BJ (cell line): ENCODE data around the gene MLC1. TPM values are rescaled to one million over a fixed set of nuclear protein-coding genes. Genes with fewer than 3 reads are reported as not detected.

ENCODE experiments used
- CTCF ChIA-PET: fragments of 350-600 bp; formaldehyde crosslinking; extraction: SDS; loops from one replicate; lab custom pipeline; 2021; ENCODE audit warnings: antibody characterized with exemption, inconsistent platforms; lab: Yijun Ruan, JAX
- POLR2A ChIA-PET: fragments of 300-600 bp; sonication (Branson Sonifier 250); formaldehyde crosslinking; extraction: SDS; loops from one replicate; lab custom pipeline; 2021; ENCODE audit warnings: antibody characterized with exemption; lab: Charles Lee
- DNase-seq: peaks from one replicate; pipeline ENCODE4 v3.0.0-alpha.2; 2011; ENCODE audit warnings: low read depth
- H3K27me3 ChIP-seq: 2 replicates; pipeline ENCODE4 v1.6.0; 2011; ENCODE audit warnings: low read length; ENCODE audit not compliant: control insufficient read depth, insufficient read depth
- H3K36me3 ChIP-seq: 2 replicates; pipeline ENCODE4 v1.5.1; 2011; ENCODE audit warnings: low read length; ENCODE audit not compliant: control insufficient read depth, insufficient read depth
- H3K4me3 ChIP-seq: 2 replicates; pipeline ENCODE4 v1.5.1; 2011; ENCODE audit warnings: low read depth, mild to moderate bottlenecking, control low read depth, low read length
- polyA plus RNA-seq: library from polyadenylated mRNA; depleted of rRNA; stranded (reverse); fragments of >200 nt; gene quantifications from 2 replicates; pipeline ENCODE4 v1.2.3, GENCODE V29; 2011
- TF ChIP-seq, protein P1 (sequence below): IDR thresholded peaks from 2 replicates; pipeline ENCODE4 v1.5.1; 2011; ENCODE audit warnings: low read depth, mild to moderate bottlenecking, control low read depth, inconsistent platforms, low read length, moderate library complexity; ENCODE audit not compliant: insufficient read depth

MLC1 gene
- polyA plus RNA-seq, 1 experiment: 0.15 TPM

DNA sequence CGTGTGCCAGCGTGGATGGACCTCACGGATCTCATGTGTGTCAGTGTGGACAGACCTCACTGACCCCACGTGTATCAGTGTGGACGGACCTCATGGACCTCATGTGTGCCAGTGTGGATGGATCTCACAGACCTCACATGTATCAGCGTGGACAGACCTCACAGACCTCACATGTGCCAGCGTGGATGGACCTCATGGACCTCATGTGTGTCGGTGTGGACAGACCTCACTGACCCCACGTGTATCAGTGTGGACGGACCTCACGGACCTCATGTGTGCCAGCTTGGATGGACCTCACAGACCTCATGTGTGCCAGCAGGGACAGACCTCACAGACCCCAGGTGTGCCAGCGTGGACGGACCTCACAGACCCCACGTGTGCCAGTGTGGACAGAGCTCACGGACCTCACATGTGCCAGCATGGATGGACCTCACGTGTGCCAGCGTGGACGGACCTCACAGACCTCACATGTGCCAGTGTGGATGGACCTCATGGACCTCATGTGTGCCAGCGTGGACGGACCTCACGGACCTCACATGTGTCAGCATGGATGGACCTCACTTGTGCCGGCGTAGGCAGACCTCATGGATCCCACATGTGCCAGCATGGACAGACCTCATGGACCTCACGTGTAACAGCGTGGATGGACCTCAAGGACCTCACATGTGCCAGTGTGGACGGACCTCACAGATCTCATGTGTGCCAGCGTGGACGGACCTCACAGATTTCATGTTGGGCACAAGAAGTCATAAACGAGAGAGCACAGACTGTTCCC is 45.4 kb downstream of the MLC1 start:
- no peaks in the 10 kb centered on the region for H3K36me3 ChIP-seq
- TF ChIP-seq, protein P1, sequence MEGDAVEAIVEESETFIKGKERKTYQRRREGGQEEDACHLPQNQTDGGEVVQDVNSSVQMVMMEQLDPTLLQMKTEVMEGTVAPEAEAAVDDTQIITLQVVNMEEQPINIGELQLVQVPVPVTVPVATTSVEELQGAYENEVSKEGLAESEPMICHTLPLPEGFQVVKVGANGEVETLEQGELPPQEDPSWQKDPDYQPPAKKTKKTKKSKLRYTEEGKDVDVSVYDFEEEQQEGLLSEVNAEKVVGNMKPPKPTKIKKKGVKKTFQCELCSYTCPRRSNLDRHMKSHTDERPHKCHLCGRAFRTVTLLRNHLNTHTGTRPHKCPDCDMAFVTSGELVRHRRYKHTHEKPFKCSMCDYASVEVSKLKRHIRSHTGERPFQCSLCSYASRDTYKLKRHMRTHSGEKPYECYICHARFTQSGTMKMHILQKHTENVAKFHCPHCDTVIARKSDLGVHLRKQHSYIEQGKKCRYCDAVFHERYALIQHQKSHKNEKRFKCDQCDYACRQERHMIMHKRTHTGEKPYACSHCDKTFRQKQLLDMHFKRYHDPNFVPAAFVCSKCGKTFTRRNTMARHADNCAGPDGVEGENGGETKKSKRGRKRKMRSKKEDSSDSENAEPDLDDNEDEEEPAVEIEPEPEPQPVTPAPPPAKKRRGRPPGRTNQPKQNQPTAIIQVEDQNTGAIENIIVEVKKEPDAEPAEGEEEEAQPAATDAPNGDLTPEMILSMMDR: no peak
- no peak for DNase-seq
- no peak overlapping the region for H3K4me3 ChIP-seq
- POLR2A ChIA-PET: no interaction called here
- CTCF ChIA-PET: interaction anchor here (1.1 kb wide), 1 partner anchor 9 kb away, joined by 3 read pairs; no protein-coding TSS in a partner anchor
- H3K27me3 ChIP-seq: no peaks in the 10 kb centered on the region

DNA sequence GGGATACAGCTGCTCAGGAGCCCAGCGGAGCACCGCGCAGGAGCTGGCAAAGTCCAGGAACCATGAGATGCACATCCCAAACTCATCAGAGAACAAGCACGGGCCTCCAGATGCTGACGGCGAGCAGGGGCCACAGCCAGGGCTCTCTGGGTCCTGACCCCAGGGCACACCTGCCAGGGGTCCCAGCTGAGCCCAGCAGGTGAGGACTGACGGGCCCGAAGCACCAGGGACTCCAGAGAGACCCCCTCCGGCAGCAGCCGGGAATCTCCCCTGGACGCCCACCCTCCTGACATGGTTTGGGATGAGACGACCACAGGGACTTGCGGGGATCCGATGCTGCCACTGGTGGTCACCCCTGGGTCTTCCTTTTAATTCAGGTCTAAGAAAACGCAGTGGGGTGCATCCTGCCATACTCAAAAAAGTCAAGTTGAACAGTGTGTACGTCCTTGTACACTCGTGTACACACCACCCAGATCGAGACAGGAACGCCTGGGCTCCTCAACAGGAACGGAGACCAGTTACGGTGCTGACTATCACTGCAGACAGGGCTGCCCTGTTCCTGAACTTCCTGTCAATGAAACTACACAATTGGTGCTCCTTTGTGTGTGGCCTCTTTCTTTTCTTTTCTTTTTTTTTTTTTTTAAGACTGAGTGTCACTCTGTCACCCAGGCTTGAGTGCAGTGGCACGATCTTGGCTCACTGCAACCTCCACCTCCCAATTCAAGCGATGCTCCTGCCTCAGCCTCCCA is 49.1 kb downstream of the MLC1 start:
- CTCF ChIA-PET: interaction anchor here (1.4 kb wide), 1 partner anchor 106 kb away, joined by 6 read pairs; no protein-coding TSS in a partner anchor
- Histone ChIP-seq H3K4me3 (no peak overlapping the region), H3K27me3 (no peaks in the 10 kb centered on the region), H3K36me3 (no peaks in the 10 kb centered on the region)
- TF ChIP-seq, protein P1: no peak
- no peak for DNase-seq
- POLR2A ChIA-PET: interaction anchor here (0.5 to 0.6 kb wide), 2 partner anchors 66 to 87 kb away, joined by 4 to 10 read pairs; no protein-coding TSS in a partner anchor

DNA sequence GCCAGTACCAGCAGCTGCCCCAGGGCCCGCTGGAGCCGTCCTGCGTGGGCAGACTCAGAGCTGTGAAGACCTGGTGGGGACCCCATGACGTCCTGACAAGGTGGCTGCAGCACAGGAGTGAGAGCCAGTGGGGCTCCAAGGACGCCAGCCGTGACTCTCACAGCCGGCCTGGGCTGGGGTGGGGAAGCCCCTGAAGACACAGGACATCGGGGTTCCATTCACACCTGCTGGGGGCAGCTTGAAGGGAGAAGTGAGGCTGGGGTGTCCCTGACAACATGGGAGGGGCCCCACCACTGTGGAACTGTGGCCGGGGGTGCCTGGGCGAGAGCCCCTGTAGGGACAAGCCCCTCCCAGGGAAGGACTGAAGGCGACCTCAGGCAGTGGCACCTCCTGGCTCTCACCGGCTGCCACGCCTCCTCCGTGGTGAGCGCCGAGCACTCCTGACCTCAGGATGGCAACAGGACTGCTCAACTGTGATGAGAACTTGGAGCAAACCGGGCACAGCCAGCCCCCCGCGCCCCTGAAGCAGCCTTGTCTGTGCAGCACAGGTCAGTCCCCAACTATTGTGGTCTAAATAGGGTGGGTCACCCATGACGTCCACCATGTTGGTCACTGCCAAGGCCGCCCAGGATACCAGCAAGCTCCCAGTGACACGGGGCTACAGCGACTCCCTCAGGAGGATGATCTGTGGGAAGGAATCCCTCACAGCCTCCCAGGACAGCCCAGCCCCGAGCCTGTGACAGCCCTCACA is 49.9 kb downstream of the MLC1 start:
- TF ChIP-seq, protein P1: no peak
- ChIA-PET POLR2A (interaction anchor here (0.5 kb wide), 1 partner anchor 87 kb away, joined by 10 read pairs; no protein-coding TSS in a partner anchor), CTCF (interaction anchor here (1.4 kb wide), 1 partner anchor 105 kb away, joined by 6 read pairs; no protein-coding TSS in a partner anchor)
- no peak for DNase-seq
- no peaks in the 10 kb centered on the region for H3K27me3 ChIP-seq
- no peaks in the 10 kb centered on the region for H3K36me3 ChIP-seq
- H3K4me3 ChIP-seq: no peak overlapping the region

DNA sequence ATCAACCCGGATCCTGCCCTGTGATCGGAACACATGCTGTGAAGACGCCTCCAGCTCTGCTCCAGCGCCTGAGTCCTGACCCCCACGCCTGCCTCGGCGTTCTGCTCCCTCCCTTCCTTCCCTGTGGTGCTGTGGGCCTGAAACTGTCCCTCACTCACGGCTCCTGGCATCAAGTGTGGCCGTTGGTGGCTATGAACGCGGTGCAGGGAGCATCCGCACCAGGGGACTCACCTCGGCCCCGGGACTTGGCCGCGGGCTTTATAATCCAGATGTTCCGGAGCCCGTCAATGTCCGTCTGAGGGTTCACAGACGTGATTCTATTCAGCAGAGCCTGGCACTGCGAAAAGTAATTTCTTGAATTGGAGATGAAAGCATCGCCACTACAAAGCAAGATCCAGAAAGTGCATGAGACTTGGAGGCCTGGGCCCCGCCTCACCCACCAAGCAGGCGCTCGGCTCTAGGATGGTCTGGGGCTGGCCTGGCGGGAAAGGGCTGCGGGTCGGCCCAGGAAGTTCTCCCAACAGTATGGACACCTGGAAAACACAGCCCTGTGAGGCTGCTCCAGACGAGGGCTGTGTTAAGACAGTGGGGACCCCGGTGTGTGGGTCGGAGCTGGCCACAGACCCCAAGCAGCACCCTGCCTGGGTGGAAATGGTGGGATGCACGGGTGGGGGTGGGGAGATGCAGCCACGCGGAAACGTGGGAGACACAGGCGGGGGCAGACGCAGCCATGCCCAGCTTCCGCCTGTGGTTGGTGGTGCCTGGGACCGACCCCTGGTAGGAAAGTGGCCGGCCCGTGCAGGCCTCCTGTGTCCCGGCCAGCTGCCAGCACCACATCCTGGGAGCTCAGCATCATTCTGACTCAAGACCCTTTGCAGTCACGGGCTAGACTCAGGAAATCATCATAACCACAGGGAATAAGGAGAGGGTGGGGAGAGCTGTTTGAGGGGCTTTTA is 50.8 kb downstream of the MLC1 start:
- Histone ChIP-seq H3K27me3 (peaks cover 3% of the 10 kb centered on the region; the same call in 1 of the 2 replicates), H3K4me3 (no peak overlapping the region), H3K36me3 (no peaks in the 10 kb centered on the region)
- TF ChIP-seq, protein P1: no peak
- ChIA-PET CTCF (interaction anchor here (1.4 kb wide), 2 partner anchors 103 to 104 kb away, joined by 3 to 6 read pairs; no protein-coding TSS in a partner anchor), POLR2A (no interaction called here)
- DNase-seq: no peak
